Cardiac muscle cell (in vitro differentiated cells and primary cell): ENCODE measurements around the gene ZKSCAN8. TPM values are rescaled to one million over a fixed set of nuclear protein-coding genes. Genes with fewer than 3 reads are reported as not detected.
"Not testable (repeated sequence)": the region's sequence is repeated elsewhere in the genome, so short reads cannot be mapped to it uniquely, and the experiment has no call there.

ENCODE experiments used
- DNase-seq, 2 donors: peaks; one replicate each; pipeline versions ENCODE4 v3.0.0 to v3.0.0-alpha.2; 2010 to 2017; ENCODE audit warnings: low read depth in 1 of 2, low spot score in 1 of 2
- H3K27ac ChIP-seq: fragments of 200-600 bp; sonication (generic); 2 replicates; pipeline ENCODE4 v1.5.1; 2016
- H3K27me3 ChIP-seq: fragments of 200-600 bp; sonication (generic); 2 replicates; pipeline ENCODE4 v1.6.0; 2016; ENCODE audit warnings: control low read depth
- H3K36me3 ChIP-seq: fragments of 200-600 bp; sonication (generic); 2 replicates; pipeline ENCODE4 v1.5.1; 2016; ENCODE audit warnings: control low read depth
- H3K4me1 ChIP-seq: fragments of 200-600 bp; sonication (generic); 2 replicates; pipeline ENCODE4 v1.8.1; 2017; ENCODE audit warnings: low read depth, mild to moderate bottlenecking, mixed run types
- H3K4me3 ChIP-seq: fragments of 200-600 bp; sonication (generic); 2 replicates; pipeline ENCODE4 v1.5.1; 2016; ENCODE audit warnings: mild to moderate bottlenecking
- H3K9me3 ChIP-seq: fragments of 200-600 bp; sonication (generic); 2 replicates; pipeline ENCODE4 v1.5.1; 2017; ENCODE audit warnings: low read depth, mild to moderate bottlenecking, control low read depth
- CTCF ChIP-seq: IDR thresholded peaks from 2 replicates; pipeline ENCODE4 v1.5.1; 2012; ENCODE audit warnings: low read depth, mild to moderate bottlenecking, low read length
- polyA plus RNA-seq: library from polyadenylated mRNA; unstranded; fragments of >200 nt; fragmentation: Nextera tagmentation; extraction: Ambion mirVana; gene quantifications from 2 replicates; pipeline ENCODE4 v1.2.1, GENCODE V29; 2016
- total RNA-seq: library from RNA; depleted of rRNA; stranded (reverse); fragments of >200 nt; gene quantifications from 2 replicates; pipeline ENCODE4 v1.2.3, GENCODE V29; 2016

ZKSCAN8 gene
- total and polyA plus RNA-seq, 2 experiments from 2014 or later = 11.0 to 58.3 TPM

DNA sequence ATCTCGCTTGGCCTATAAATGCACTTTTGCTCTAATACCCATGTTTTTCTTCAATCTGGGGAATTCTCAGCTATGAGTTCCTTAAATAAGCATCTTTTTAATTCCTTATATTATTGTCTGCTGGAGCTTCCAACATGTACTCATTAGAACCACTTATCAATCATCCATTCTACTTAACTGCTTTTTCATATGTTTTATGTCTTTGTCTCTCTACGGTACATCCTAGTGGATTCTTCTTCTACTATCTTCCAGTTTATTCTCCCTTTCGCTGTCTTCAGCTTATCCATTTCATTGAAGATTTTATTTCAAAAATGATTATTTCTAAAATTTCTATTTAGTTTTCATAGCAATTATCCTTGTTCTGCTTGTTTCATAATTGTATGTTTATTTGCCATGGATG lies 29.7 kb upstream of the ZKSCAN8 start:
- no peak for TF ChIP-seq CTCF
- no peak overlapping the region for H3K27ac ChIP-seq
- H3K4me1 ChIP-seq = no peaks in the 10 kb centered on the region

DNA sequence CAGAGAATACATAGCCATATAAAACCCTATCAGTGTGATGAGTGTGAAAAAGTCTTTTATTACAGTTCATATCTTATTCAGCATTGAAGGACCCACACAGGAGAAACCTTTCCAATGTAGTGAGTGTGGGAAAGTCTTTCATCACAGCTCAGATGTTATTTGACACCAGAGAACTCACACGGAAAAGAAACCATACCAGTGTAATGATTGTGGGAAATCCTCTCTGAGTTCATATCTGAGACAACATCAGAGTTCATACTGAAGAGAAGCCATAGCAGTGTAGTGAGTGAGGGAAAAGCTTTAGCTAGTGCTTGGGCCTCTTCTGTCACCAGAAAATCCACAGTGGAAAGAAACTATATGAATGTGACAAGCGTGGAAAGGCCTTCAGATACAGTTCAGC lies 25.9 kb upstream of the ZKSCAN8 start:
- no peak overlapping the region for H3K4me3 ChIP-seq
- H3K27me3 ChIP-seq = no peaks in the 10 kb centered on the region
- H3K27ac ChIP-seq = no peak overlapping the region
- TF ChIP-seq CTCF = no peak
- DNase-seq = no peak
- peaks cover 39% of the 10 kb centered on the region for H3K36me3 ChIP-seq
- no peaks in the 10 kb centered on the region for H3K4me1 ChIP-seq
- no peaks in the 10 kb centered on the region for H3K9me3 ChIP-seq

More for the DNA sequence above, 29.7 kb upstream of the ZKSCAN8 start:
- Histone ChIP-seq H3K4me3 (no peak overlapping the region), H3K27me3 (peaks cover 14% of the 10 kb centered on the region), H3K9me3 (no peaks in the 10 kb centered on the region), H3K36me3 (peaks cover 13% of the 10 kb centered on the region)
- DNase-seq = no peak

DNA sequence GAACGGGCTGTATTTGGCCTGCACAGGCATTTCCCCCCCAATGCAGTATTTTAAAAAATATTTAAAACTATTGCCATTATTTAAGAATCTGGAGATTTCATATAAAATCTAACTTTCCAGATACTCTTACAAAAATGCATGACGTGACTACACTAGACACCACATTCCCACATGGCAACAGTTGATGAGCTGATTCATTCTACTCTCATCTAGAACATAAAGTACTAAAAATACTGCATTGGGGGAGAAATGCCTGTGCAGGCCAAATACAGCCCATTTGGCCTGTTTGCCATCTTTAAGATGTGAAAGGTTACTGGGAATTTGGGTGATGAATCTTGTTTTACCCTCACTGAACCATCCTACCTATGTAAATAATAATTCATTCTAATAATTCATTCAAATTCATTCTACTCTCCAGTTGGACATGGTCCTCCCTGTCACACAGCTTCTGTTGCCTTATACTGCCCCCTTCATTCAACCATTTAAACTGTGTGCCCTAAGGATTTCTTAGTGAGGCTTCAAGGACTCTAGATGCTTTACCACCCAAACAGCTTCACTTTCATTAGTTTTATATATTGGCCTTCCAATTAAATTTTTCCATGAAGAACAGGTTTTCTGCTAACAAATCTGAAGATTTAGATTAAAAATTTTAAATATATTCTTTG lies 24.2 kb upstream of the ZKSCAN8 start:
- peaks cover 53% of the 10 kb centered on the region for H3K36me3 ChIP-seq

GRCh38 chr6:28118217-28118616 lies 23.5 kb upstream of the ZKSCAN8 start:
- Histone ChIP-seq H3K9me3 (no peaks in the 10 kb centered on the region), H3K4me3 (no peak overlapping the region), H3K27me3 (no peaks in the 10 kb centered on the region), H3K36me3 (peaks cover 53% of the 10 kb centered on the region), H3K4me1 (no peaks in the 10 kb centered on the region), H3K27ac (no peak overlapping the region)
- TF ChIP-seq CTCF = no peak
- DNase-seq = no peak

More for the DNA sequence above, 24.2 kb upstream of the ZKSCAN8 start:
- TF ChIP-seq CTCF = no peak
- Histone ChIP-seq H3K9me3 (no peaks in the 10 kb centered on the region), H3K27ac (no peak overlapping the region), H3K4me1 (no peaks in the 10 kb centered on the region), H3K4me3 (no peak overlapping the region), H3K27me3 (no peaks in the 10 kb centered on the region)
- no peak for DNase-seq

DNA sequence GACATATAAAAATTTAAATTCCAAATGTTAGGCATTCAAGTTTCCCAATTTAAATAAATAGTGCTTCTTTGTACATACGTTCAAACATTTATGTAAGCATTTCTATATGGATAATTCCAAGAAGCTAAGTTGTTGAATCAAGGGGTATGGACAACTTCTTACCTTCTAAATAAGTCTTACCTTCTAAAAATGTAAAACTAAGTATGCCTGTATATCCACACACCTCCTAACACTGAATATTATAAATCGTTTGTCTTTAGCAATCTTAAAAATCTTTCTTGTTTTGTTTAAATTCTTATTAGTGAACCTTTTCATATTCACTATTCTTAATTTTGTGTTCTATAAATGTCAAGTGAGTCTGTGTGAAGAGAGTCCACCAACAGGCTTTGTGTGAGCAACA lies 19.8 kb upstream of the ZKSCAN8 start:
- no peak for TF ChIP-seq CTCF
- peaks cover 44% of the 10 kb centered on the region for H3K36me3 ChIP-seq
- H3K27me3 ChIP-seq = no peaks in the 10 kb centered on the region
- H3K9me3 ChIP-seq = no peaks in the 10 kb centered on the region
- DNase-seq = no peak
- no peaks in the 10 kb centered on the region for H3K4me1 ChIP-seq
- H3K27ac ChIP-seq = no peak overlapping the region
- H3K4me3 ChIP-seq = no peak overlapping the region

- H3K27me3 ChIP-seq, DNase-seq, H3K4me3 ChIP-seq, H3K4me1 ChIP-seq, H3K9me3 ChIP-seq, H3K27ac ChIP-seq: not testable (repeated sequence)
- H3K36me3 ChIP-seq = peaks cover 42% of the 10 kb centered on the region
Observed at GRCh38 chr6:28122283-28122682, 19.4 kb upstream of the ZKSCAN8 start.
